Non-pigmented ciliary epithelial cell (primary cell): ENCODE results near the gene RFLNA.

ENCODE experiments used
- DNase-seq: peaks from one replicate; pipeline ENCODE4 v3.0.0-alpha.2; 2010; ENCODE audit warnings: low read depth

The RFLNA gene

GRCh38 chr12:124303579-124304313, 8.9 kb downstream of the RFLNA start:
- DNase-seq: no peak

DNA sequence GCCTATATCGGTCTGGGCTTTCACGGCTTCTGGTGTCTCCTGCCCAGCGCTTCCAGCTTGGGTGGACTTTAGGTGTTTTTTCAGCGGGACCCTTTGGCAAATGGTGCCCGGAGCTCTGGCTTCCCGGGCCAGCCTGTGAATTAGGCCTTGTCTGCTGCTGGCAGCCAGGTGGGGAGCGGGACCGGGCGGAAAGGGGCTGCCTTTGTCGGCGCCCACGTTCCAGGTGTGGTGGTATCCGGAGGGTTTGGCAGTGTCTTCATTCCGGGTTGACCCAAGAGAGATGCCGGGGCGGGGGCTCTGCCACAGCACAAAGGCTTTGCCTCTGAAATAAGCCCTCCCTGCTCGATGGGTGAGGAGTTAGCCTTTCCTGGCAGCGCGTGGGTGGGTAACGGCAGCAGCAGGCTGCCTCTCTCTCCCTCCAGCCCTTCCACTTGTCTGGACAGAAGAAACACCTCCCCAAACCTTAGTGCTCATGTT, 9.5 kb downstream of the RFLNA start:
- DNase-seq: no peak

DNA sequence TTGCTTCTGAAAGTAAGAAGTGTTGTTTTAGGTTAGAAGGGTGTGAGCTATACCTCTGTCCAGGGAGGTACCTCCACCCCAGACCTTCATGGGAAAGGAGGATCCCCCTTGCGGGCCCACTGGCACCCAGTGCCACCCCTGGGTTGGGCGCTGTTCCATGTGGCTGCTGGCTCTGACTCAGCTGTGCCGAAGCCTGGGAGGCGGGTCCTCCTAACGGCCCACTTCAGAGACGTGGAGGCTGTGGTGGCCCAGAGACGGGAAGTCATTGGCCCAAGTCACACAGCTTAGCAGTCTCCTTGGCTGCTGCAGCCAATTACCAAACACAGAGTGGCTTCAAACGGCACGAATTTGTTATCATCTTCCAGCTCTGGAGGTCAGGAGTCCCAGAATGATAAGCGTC, 10.2 kb downstream of the RFLNA start:
- no peak for DNase-seq

GRCh38 chr12:124305776-124306685, 11.1 kb downstream of the RFLNA start:
- no peak for DNase-seq

- no peak for DNase-seq
Observed at GRCh38 chr12:124306686-124307555, 12.0 kb downstream of the RFLNA start.

GRCh38 chr12:124307556-124307825, 12.6 kb downstream of the RFLNA start:
- no peak for DNase-seq

GRCh38 chr12:124308741-124309140, 13.8 kb downstream of the RFLNA start:
- DNase-seq: no peak

DNA sequence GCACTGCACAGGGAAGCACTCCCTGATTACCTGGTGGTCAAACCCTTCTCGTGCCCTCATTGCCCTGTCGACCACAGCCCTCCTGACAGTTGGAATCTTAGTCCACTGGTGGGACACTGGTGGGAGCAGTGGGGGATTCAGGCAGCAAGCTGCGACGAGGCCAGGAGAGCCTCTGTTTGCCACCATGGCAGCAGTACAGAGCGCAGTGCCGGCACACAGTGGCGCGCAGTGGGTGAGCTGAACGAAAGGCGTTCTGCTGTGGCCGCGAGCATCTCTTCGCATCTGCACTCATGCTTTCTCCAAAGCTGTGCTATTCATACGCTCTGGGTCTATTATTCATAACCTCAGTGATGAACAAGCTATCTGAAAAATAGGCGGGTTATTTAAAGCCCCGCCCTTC, 14.3 kb downstream of the RFLNA start:
- DNase-seq: no peak

- DNase-seq: no peak
Observed at GRCh38 chr12:124309744-124310143, 14.9 kb downstream of the RFLNA start.

DNA sequence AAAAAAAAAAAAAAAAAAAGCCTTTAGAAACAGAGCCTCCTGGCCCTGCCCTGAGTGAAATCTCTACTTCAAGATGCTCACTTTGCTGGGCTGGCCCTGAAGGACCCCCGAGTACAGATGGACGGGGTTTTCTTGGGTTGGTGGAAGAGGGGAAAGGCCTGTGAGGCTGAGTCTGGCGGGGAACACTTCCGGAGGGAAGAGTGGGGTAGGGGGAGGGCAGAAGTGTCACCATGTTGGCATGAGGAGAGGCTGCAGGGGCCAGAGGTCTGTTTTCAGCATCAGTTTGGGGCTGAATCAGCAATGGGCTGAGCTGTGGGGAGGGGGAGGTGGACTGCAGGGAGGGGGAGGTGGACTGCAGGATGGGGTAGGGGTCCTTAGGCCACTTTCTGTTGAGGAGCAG, 15.3 kb downstream of the RFLNA start:
- DNase-seq: no peak

DNA sequence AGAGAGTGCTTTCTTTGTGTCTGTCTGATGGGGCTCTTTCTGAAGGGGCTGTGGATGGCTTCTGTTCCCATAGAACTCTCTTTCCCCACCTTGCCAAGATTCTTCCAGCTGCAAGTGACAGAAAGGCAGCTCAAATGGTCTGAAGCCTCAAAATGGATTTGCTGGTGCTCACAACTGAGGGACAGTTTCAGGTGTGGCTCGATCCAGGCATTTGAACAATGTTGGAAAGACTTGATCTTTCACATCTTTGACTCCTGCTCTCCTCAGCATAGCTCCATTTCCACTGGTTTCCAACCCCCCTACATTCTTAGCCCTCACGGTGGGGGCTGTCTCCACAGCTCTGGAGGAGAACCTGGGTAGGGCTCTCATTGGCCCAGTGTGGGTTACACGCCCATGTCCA, 15.9 kb downstream of the RFLNA start:
- DNase-seq: no peak

DNA sequence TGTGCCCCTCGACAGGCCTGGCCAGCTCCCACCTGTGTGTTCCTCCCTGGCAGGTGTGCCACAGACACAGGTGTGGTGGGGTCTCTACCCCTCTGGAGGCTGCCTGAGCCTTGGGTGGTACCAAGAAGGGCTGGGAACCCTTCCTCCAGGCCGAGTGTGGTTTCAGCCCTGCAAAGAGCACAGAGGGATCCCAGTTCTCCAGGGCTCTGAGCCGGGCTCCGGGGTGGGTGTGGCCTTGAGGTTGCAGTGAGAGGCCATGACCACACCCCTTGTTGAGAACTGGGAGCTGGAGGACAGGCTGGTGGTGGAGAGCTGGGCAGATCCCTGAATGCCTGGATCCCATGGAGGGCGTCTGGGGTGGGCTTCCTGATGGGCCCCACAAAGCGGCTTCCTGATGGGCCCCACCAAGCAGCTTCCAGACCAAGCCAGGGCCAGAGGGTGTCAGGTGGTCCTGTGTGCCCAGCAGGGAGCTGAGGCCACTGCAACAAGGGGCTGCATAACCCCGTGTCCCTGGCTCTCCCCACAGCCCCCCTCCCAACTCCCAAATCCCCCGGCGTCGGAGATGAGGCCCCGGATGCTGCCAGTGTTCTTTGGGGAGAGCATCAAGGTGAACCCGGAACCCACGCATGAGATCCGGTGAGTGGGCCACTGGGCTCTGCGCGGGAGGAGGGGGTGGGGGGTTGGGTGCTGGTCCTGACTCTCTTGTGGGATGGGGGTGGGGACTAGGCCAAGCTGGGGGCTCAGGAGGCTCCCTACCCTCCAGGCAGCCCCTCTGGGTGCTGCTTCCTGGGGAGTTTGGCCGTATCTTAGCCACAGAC, 16.6 kb downstream of the RFLNA start:
- no peak for DNase-seq

DNA sequence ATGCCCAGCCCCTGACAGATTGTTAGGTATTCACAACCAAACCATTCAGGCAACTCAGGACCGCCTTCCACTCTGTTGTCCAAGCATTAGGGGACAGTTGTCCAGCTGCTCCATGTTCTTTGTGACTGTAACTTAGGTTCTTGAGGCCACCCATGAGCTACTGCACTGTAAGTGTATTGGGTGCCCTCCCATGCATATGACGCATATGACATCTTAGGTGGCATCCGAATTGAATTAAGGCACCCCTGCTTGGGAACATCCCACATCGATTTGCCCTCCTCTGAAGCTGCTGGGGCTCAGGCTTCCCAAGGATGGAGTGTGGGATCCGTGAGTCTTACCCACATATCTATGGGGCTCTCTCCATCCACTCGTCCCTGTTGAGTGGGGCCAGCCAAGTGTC, 17.7 kb downstream of the RFLNA start:
- DNase-seq: no peak

GRCh38 chr12:124314207-124314606, 19.3 kb downstream of the RFLNA start:
- DNase-seq: no peak

DNA sequence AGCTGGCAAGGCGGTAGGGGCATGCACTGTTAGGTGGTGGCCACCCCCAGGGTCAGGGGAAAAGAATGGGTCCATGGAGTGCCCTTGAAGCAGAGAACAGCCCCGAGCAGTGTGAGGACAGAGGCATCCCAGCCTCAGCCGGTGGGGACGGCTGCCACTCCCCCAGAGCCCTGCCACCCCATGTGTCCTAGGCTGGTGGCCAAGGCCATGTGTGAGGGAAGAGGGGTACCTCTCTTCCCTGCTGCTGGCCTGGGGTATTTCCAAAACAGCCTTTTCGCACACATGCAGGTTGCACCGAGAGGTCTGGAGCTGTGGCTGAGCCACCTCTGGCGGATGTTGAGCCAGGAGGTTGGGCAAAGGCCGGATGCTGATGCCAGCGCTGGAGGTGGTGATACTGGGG, 19.9 kb downstream of the RFLNA start:
- no peak for DNase-seq

DNA sequence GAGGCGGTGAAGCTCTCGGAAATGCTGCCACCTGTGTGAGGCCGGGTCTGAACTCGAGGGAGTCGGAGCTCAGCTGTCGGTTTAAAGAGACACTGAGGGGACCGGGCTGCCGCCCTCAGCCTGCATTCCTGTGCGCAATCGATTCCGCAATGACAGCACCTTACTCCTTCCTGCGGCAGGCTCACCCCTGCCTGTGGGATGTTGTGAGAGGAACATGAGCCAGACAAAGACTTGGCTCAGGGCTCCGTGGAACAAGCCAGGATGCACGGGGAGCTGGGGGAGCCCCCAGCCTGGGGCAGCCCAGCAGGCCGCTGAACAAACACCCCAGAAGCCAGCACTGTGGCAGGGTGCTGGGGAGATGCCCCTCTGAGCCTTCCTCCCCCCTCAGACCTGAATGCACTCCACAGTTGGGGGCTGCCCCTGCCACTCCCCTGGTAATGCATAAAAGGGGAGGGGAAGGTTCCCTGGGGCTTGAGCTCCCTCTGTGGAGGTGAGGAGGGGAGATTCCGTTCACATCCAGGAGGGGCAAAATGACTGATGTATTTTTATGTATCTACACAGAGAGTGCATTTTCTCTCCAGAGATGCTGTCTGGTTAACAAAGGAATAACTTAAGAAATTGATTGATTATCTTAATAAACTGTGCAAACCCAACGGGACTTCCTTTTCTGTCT, 20.6 kb downstream of the RFLNA start:
- no peak for DNase-seq

GRCh38 chr12:124316257-124316900, 21.5 kb downstream of the RFLNA start:
- no peak for DNase-seq

- DNase-seq: no peak
Observed at GRCh38 chr12:124317400-124317799, 22.5 kb downstream of the RFLNA start.

DNA sequence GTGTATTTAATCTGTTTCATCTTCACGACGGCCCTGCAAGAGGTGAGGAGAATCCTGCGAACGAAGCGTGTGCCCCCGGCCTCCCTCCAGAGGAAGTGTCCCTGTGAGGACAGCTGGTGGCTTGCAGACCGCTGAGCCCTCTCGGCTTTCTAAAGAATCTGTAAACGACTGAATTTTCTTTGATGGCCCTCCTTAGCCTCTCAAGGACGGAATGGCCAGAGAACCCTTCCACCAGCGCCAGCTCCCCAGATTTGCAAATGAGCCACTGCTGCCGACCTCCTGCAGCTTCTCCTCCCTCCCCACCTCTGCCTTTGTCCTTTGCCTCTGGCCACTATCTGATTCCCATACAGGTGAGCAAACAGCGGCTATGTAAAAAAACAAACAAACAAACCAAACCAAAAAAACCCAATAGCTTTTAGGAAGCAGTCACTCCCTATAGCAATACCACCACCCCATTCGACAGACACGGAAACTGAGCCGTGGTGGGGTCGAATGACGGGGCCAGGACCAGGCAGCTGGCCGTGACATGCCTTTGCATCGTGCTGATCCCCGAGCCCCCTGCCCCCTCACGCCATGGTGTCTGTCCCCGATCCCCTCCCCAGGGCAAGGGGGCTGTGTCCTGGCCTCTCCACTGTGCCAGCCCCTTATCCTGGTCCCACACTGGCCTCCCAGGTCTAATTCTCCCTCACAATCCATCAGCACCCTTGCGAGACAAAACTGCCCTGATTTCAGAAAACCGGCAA, 23.6 kb downstream of the RFLNA start:
- no peak for DNase-seq
